ENCODE measurements around the gene SAMM50. TPM values are rescaled to one million over a fixed set of nuclear protein-coding genes. Genes with fewer than 3 reads are reported as not detected.
A peak's percentile ranks its signal among the peaks of the same experiment; 100 is the strongest.

Gene SAMM50
- polyA plus RNA-seq, 5 donors = 51.8 to 65.1 (median 61.7) TPM

- peak; percentile 42 to 50 for DNase-seq
Observed at GRCh38 chr22:44026630-44027511, 71.6 kb downstream of the SAMM50 start.

GRCh38 chr22:44028091-44028490 lies 72.8 kb downstream of the SAMM50 start:
- no peak for DNase-seq

GRCh38 chr22:44029069-44029468 lies 73.8 kb downstream of the SAMM50 start:
- DNase-seq = no peak

GRCh38 chr22:44030051-44030701 lies 74.9 kb downstream of the SAMM50 start:
- no peak for DNase-seq

- DNase-seq = no peak
Observed at GRCh38 chr22:44030702-44031082, 75.5 kb downstream of the SAMM50 start.

- DNase-seq = no peak
Observed at GRCh38 chr22:44031158-44031952, 76.1 kb downstream of the SAMM50 start.

- DNase-seq = no peak
Observed at GRCh38 chr22:44032126-44032730, 77.0 kb downstream of the SAMM50 start.

- DNase-seq = no peak
Observed at GRCh38 chr22:44033287-44033686, 78.0 kb downstream of the SAMM50 start.

- no peak for DNase-seq
Observed at GRCh38 chr22:44033694-44034093, 78.5 kb downstream of the SAMM50 start.

- no peak for DNase-seq
Observed at GRCh38 chr22:44037519-44038375, 82.5 kb downstream of the SAMM50 start.

GRCh38 chr22:44039566-44040171 lies 84.4 kb downstream of the SAMM50 start:
- DNase-seq = no peak

GRCh38 chr22:44042249-44043218 lies 87.3 kb downstream of the SAMM50 start:
- peak; percentile 37 to 42 for DNase-seq

GRCh38 chr22:44045145-44045544 lies 89.9 kb downstream of the SAMM50 start:
- no peak for DNase-seq

Other genes with a start within 250 kb of the SAMM50 start
- 1 to 10 TPM; 3.4 to 5.9 (median 3.9) TPM for gene EFCAB6, start 143.1 kb upstream of the SAMM50 start, polyA plus RNA-seq (ENCODE audit: insufficient read depth in 1 of 5, insufficient read length in 5 of 5, low replicate concordance in 1 of 5)
- 1 to 10 TPM in 4 of 5 donors, under 1 TPM in 1; 0.65 to 2.4 (median 1.5) TPM for gene SULT4A1, start 92.9 kb upstream of the SAMM50 start, polyA plus RNA-seq (ENCODE audit: insufficient read depth in 1 of 5, insufficient read length in 5 of 5, low replicate concordance in 1 of 5)
- gene PNPLA5, start 63.4 kb upstream of the SAMM50 start, polyA plus RNA-seq (ENCODE audit: insufficient read depth in 1 of 5, insufficient read length in 5 of 5, low replicate concordance in 1 of 5) = under 1 TPM in 4 of 5 donors, not detected in 1; 0.05 to 0.12 (median 0.06) TPM
- under 1 TPM; 0.46 to 0.77 (median 0.55) TPM for gene PNPLA3, start 31.6 kb upstream of the SAMM50 start, polyA plus RNA-seq (ENCODE audit: insufficient read depth in 1 of 5, insufficient read length in 5 of 5, low replicate concordance in 1 of 5)
- gene PARVB, start 68.9 kb downstream of the SAMM50 start, polyA plus RNA-seq (ENCODE audit: insufficient read depth in 1 of 5, insufficient read length in 5 of 5, low replicate concordance in 1 of 5) = 10 to 100 TPM; 33.0 to 45.3 (median 35.7) TPM
- gene PARVG, start 225.5 kb downstream of the SAMM50 start, polyA plus RNA-seq (ENCODE audit: insufficient read depth in 1 of 5, insufficient read length in 5 of 5, low replicate concordance in 1 of 5) = 1 to 10 TPM; 2.8 to 4.3 (median 3.7) TPM

Data from right lung (tissue), 5 donors.